MCF 10A (cell line): ENCODE measurements around the gene NUP153. TPM values are rescaled to one million over a fixed set of nuclear protein-coding genes. Genes with fewer than 3 reads are reported as not detected.
A peak's percentile ranks its signal among the peaks of the same experiment; 100 is the strongest.

Experiments used
- BruUV-seq: library from RNA; stranded (reverse); fragments of 400-500 nt; replicated peaks from 2 replicates; lab custom pipeline; 2021; lab: Mats Ljungman, UMichigan
- CTCF ChIA-PET: fragments of 300-600 bp; sonication (Branson Sonifier 250); formaldehyde crosslinking; extraction: SDS; loops from one replicate; lab custom pipeline; 2021; ENCODE audit warnings: antibody characterized with exemption, inconsistent platforms; lab: Yijun Ruan, JAX
- POLR2A ChIA-PET: fragments of 300-600, 350-650 bp; sonication (Branson Sonifier 250); formaldehyde crosslinking; extraction: SDS; loops from one replicate; lab custom pipeline; 2020; ENCODE audit warnings: antibody characterized with exemption, inconsistent platforms; lab: Yijun Ruan, JAX
- DNase-seq: peaks from one replicate; pipeline ENCODE4 v3.0.0-alpha.2; 2018; ENCODE audit not compliant: unreplicated experiment
- H3K27ac Mint-ChIP-seq: one replicate; pipeline ENCODE4 v1.8.0; 2022; ENCODE audit warnings: mild to moderate bottlenecking, low read depth, mixed read lengths; ENCODE audit not compliant: unreplicated experiment
- H3K27me3 Mint-ChIP-seq: one replicate; pipeline ENCODE4 v1.8.0; 2022; ENCODE audit warnings: mixed read lengths; ENCODE audit not compliant: insufficient read depth, unreplicated experiment
- H3K36me3 Mint-ChIP-seq: one replicate; pipeline ENCODE4 v1.8.0; 2022; ENCODE audit warnings: mild to moderate bottlenecking, moderate library complexity, mixed read lengths; ENCODE audit not compliant: insufficient read depth, unreplicated experiment
- H3K4me1 Mint-ChIP-seq: one replicate; pipeline ENCODE4 v1.8.0; 2022; ENCODE audit warnings: mixed read lengths; ENCODE audit not compliant: insufficient read depth, unreplicated experiment
- H3K4me3 Mint-ChIP-seq: one replicate; pipeline ENCODE4 v1.8.0; 2022; ENCODE audit warnings: mild to moderate bottlenecking, moderate library complexity, mixed read lengths; ENCODE audit not compliant: unreplicated experiment
- H3K9me3 Mint-ChIP-seq: one replicate; pipeline ENCODE4 v1.8.0; 2022; ENCODE audit warnings: mixed read lengths; ENCODE audit not compliant: unreplicated experiment
- CTCF ChIP-seq: fragments of 200-600 bp; IDR thresholded peaks from one replicate; pipeline ENCODE4 v1.8.0; 2022; ENCODE audit warnings: antibody characterized with exemption, mild to moderate bottlenecking; ENCODE audit not compliant: unreplicated experiment
- intact Hi-C: fragments of 100-400 bp; cut with micrococcal nuclease; formaldehyde crosslinking; loops from 2 replicates; pipeline ENCODE4 v1.14.1; 2022
- total RNA-seq: library from RNA; stranded (reverse); gene quantifications from 2 replicates; pipeline ENCODE4 v1.2.3, GENCODE V29; 2022

The NUP153 gene
- total RNA-seq, 1 experiment from 2014 or later, result 36.5 TPM

GRCh38 chr6:17687136-17687535 is 19.6 kb downstream of the NUP153 start:
- Mint-ChIP-seq H3K36me3 (peaks cover 39% of the 10 kb centered on the region), H3K4me1 (peaks cover 5% of the 10 kb centered on the region), H3K9me3 (no peaks in the 10 kb centered on the region), H3K4me3 (no peak overlapping the region), H3K27me3 (no peaks in the 10 kb centered on the region), H3K27ac (no peak overlapping the region)
- no peak for DNase-seq
- TF ChIP-seq CTCF, result no peak
- ChIA-PET POLR2A (interaction anchor here (1.0 kb wide), 1 partner anchor 20 kb away, joined by 4 read pairs; the partner anchor contains the start of gene NUP153), CTCF (no interaction called here)
- intact Hi-C loops, result no loop called here
- TSS peak; percentile 22 for BruUV-seq

- TSS peak; percentile 3 for BruUV-seq
- DNase-seq, result no peak
- TF ChIP-seq CTCF, result no peak
- Mint-ChIP-seq H3K36me3 (peaks cover 50% of the 10 kb centered on the region), H3K27ac (no peak overlapping the region), H3K4me3 (no peak overlapping the region), H3K4me1 (peaks cover 5% of the 10 kb centered on the region), H3K27me3 (no peaks in the 10 kb centered on the region), H3K9me3 (no peaks in the 10 kb centered on the region)
- ChIA-PET CTCF (interaction anchor here (0.6 kb wide), 2 partner anchors 68 to 99 kb away, joined by 3 read pairs; no protein-coding TSS in a partner anchor), POLR2A (no interaction called here)
- intact Hi-C loops, result no loop called here
Observed at GRCh38 chr6:17684134-17684533, 22.6 kb downstream of the NUP153 start.

GRCh38 chr6:17683428-17683827 is 23.3 kb downstream of the NUP153 start:
- no peaks in the 10 kb centered on the region for H3K27me3 Mint-ChIP-seq
- no peak for TF ChIP-seq CTCF
- no peak for DNase-seq
- BruUV-seq, result no TSS peak
- ChIA-PET POLR2A (no interaction called here), CTCF (no interaction called here)
- peak overlapping the region; percentile 7 for H3K27ac Mint-ChIP-seq
- H3K36me3 Mint-ChIP-seq, result peaks cover 50% of the 10 kb centered on the region
- H3K4me1 Mint-ChIP-seq, result peaks cover 5% of the 10 kb centered on the region
- H3K4me3 Mint-ChIP-seq, result no peak overlapping the region
- no peaks in the 10 kb centered on the region for H3K9me3 Mint-ChIP-seq
- intact Hi-C loops, result no loop called here

GRCh38 chr6:17679726-17680125 is 27.0 kb downstream of the NUP153 start:
- peaks cover 5% of the 10 kb centered on the region for H3K4me1 Mint-ChIP-seq
- no peak for DNase-seq
- no peaks in the 10 kb centered on the region for H3K27me3 Mint-ChIP-seq
- peaks cover 26% of the 10 kb centered on the region for H3K36me3 Mint-ChIP-seq
- no peak overlapping the region for H3K27ac Mint-ChIP-seq
- CTCF ChIA-PET, result no interaction called here
- BruUV-seq, result no TSS peak
- no peaks in the 10 kb centered on the region for H3K9me3 Mint-ChIP-seq
- POLR2A ChIA-PET, result no interaction called here
- intact Hi-C loops, result no loop called here
- no peak for TF ChIP-seq CTCF
- no peak overlapping the region for H3K4me3 Mint-ChIP-seq
